Measurements from ENCODE around the gene APOM. TPM values are rescaled to one million over a fixed set of nuclear protein-coding genes. Genes with fewer than 3 reads are reported as not detected.

APOM gene
- total RNA-seq, 1 donor from 2014 or later, result 11.2 TPM

DNA sequence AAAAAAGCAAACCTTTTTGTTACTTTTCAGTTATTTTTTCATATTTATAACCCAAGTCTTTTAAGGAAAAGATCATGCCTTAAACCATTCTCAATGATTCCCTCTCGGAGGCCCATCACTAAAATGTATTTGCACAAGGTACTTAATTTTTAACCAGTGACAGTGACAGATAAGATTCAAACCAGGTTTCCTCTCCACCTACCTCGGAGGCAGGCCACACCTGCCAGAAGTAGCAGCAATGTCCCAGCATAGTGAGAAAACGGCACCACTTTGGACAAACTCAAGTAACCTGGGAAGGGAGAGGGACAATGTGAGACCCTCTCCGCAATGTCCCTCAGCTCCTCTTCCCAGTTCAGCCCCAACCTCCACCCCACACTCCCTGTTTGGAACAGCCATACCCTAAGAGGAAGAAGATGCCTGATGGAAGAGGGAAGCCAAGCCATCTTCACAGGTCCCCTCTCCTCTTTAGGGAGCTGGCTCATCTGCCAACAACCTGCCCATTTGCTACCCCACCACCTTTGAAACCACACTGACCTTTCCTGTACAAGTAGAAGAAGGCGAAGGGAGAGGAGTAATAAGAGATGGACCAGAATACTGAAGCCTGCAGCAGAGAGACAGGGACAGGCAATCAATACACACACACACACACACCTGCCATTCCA, 45.2 kb downstream of the APOM start:
- H3K4me3 Mint-ChIP-seq, result peak overlapping the region; percentile 91
- no peak for DNase-seq (ENCODE audit: extremely low spot score, unreplicated experiment)
- no peaks in the 10 kb centered on the region for H3K27me3 Mint-ChIP-seq
- peak overlapping the region; percentile 97 for H3K27ac Mint-ChIP-seq
- TF ChIP-seq, protein P1, sequence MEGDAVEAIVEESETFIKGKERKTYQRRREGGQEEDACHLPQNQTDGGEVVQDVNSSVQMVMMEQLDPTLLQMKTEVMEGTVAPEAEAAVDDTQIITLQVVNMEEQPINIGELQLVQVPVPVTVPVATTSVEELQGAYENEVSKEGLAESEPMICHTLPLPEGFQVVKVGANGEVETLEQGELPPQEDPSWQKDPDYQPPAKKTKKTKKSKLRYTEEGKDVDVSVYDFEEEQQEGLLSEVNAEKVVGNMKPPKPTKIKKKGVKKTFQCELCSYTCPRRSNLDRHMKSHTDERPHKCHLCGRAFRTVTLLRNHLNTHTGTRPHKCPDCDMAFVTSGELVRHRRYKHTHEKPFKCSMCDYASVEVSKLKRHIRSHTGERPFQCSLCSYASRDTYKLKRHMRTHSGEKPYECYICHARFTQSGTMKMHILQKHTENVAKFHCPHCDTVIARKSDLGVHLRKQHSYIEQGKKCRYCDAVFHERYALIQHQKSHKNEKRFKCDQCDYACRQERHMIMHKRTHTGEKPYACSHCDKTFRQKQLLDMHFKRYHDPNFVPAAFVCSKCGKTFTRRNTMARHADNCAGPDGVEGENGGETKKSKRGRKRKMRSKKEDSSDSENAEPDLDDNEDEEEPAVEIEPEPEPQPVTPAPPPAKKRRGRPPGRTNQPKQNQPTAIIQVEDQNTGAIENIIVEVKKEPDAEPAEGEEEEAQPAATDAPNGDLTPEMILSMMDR (conservative IDR thresholded peaks at IDR 0.05), result no peak
- H3K4me1 Mint-ChIP-seq (ENCODE audit: unreplicated experiment), result peaks cover 14% of the 10 kb centered on the region
- H3K36me3 Mint-ChIP-seq, result peaks cover 18% of the 10 kb centered on the region
- H3K9me3 Mint-ChIP-seq, result no peaks in the 10 kb centered on the region

DNA sequence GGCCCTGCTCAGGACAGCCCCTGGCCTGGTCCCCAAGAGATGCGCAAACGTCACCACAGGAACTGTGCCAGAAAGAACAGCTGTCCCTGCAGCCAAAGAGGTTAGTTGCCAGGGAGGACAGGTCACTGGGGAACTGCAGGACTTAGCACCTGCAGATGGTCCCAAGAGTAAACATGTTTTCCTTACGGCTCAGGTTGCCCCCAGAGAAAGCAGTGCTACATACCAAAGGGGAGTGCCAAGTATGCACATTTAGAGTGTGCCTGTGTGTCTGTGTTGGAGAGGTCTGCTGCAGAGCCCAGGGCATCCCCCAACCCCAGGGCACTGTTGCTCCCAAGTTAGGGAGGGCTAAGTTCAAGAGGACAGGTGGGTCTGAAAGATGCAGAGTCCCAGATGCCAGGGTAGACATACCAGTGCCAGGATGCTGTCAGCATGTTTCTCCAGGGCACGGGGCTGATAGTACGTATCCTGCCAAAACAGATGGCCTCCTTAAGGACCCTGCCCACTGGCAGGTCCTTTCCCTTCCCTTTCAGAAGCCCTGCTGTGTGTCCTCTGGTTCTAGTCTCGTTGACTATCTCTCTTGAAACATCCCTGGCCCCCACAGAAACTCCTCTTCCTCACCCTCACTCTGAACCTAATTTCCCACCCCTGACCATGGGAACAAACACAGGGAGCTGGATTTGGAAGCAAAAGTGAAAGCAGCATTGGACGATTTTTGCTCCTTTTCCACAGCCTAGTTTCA, 46.1 kb downstream of the APOM start:
- no peak for DNase-seq (ENCODE audit: extremely low spot score, unreplicated experiment)
- Mint-ChIP-seq H3K4me1 (ENCODE audit: unreplicated experiment) (peaks cover 14% of the 10 kb centered on the region), H3K9me3 (no peaks in the 10 kb centered on the region), H3K36me3 (peaks cover 17% of the 10 kb centered on the region), H3K27ac (peak overlapping the region; percentile 97), H3K27me3 (no peaks in the 10 kb centered on the region), H3K4me3 (peak overlapping the region; percentile 91)
- TF ChIP-seq, protein P1 (conservative IDR thresholded peaks at IDR 0.05), result no peak

DNA sequence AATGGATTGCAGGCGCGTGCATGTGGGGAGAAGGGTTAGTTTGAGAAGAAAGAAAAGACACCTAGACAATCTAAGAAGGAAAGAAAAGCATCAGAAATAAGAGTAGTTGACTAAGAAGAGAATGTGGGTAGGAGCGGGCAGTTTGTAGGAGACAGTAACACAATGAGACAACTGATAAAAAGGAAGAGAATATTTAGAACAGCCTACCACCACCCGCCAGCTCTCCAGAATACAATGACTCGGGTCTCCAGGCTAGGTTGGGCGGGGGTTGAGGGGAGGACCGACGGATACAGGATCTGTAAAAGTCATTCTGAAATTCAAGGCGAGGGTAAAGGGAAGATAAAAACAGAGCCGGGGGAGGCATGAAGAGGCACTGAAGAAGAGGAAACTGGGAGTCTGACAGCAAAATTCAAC, 46.7 kb downstream of the APOM start:
- no peaks in the 10 kb centered on the region for H3K9me3 Mint-ChIP-seq
- peaks cover 14% of the 10 kb centered on the region for H3K4me1 Mint-ChIP-seq (ENCODE audit: unreplicated experiment)
- TF ChIP-seq, protein P1 (conservative IDR thresholded peaks at IDR 0.05), result no peak
- peaks cover 11% of the 10 kb centered on the region for H3K36me3 Mint-ChIP-seq
- H3K27ac Mint-ChIP-seq, result peak overlapping the region; percentile 97
- H3K27me3 Mint-ChIP-seq, result no peaks in the 10 kb centered on the region
- DNase-seq (ENCODE audit: extremely low spot score, unreplicated experiment), result no peak
- H3K4me3 Mint-ChIP-seq, result peak overlapping the region; percentile 91

DNA sequence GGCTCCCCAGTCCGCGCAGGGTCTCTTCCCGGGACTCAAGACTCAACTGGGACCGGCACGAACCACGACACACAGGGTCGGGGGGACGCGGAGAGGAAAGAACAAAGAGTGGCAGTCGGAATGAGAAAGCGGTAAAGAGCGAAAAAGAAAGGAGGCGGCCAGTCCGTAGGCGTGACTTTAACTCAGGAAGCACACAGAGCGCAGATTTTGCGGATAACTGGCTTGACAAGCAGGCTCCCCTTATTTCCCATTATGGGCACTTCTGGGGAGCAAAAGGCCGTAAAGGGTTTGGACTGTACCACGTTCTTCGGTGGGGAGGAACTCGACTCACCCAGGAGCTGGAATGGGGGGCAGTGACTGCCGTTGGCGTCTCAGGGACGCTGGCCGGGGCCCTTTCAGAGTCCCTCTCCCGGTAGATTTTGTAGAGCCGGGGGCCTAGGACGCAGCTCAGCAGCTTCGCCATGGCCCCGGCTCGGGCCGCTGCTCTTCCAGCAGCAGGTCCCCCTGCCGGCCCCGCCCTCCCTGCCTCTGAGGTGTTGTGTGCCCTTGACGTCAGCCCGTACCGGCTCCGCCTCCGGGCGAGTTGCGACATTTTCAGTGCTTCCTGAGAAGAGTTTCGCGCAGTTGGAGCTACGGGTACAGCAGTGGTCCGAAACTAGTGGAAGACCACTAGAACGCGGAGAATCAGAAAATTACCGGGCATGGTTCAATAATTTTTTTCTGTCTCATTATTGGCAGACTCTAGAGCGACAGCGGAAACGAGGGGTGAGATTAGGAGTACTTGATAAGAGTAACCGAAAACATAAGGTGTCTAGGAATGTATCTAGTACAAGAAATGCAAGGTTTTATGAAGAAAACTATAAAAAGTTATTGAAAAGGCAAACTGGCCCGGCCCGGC, 47.4 kb downstream of the APOM start, which contains the start of gene ABHD16A:
Gene ABHD16A, minus strand, starts transcription at position 506 of the 898 bp plus-strand sequence. Its CDS starts 43 bp downstream, at position 463.
- DNase-seq (ENCODE audit: extremely low spot score, unreplicated experiment), result peak; percentile 98
- no peaks in the 10 kb centered on the region for H3K27me3 Mint-ChIP-seq
- H3K4me3 Mint-ChIP-seq, result peak within 1 kb of the TSS; percentile 91
- peaks cover 4% of the 10 kb centered on the region for H3K36me3 Mint-ChIP-seq
- H3K27ac Mint-ChIP-seq, result peak within 1 kb of the TSS; percentile 97
- H3K9me3 Mint-ChIP-seq, result no peaks in the 10 kb centered on the region
- TF ChIP-seq, protein P1 (conservative IDR thresholded peaks at IDR 0.05), result peak; percentile 32
- H3K4me1 Mint-ChIP-seq (ENCODE audit: unreplicated experiment), result peaks cover 14% of the 10 kb centered on the region

DNA sequence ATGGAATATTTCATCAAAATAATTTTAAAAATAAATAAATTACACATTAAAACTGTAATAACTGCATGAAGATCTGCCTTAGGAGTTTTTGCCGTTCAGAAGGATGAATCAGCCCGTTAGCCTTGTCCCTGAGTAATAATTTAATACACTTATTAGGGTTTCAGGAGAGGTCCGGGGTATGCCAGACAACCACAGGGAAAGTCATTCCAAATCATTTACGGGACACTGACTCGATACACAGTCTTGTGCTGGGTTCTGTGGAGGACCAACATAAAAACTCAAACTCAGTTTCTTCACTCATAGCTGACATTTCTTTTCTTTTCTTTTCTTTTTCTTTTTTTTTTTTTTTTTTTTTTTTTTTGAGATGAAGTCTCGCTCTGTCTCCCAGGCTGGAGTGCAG, 50.2 kb downstream of the APOM start:
- TF ChIP-seq, protein P1 (conservative IDR thresholded peaks at IDR 0.05), result no peak
- no peaks in the 10 kb centered on the region for H3K27me3 Mint-ChIP-seq
- H3K9me3 Mint-ChIP-seq, result no peaks in the 10 kb centered on the region
- no peak overlapping the region for H3K4me3 Mint-ChIP-seq
- H3K36me3 Mint-ChIP-seq, result peaks cover 3% of the 10 kb centered on the region
- peaks cover 18% of the 10 kb centered on the region for H3K4me1 Mint-ChIP-seq (ENCODE audit: unreplicated experiment)
- no peak for DNase-seq (ENCODE audit: extremely low spot score, unreplicated experiment)
- H3K27ac Mint-ChIP-seq, result no peak overlapping the region
